Measurements from ENCODE around the gene ABCF3. TPM values are rescaled to one million over a fixed set of nuclear protein-coding genes. Genes with fewer than 3 reads are reported as not detected.

Gene ABCF3
- total RNA-seq, 4 donors from 2014 or later: 31.8 to 54.9 (median 39.5) TPM

DNA sequence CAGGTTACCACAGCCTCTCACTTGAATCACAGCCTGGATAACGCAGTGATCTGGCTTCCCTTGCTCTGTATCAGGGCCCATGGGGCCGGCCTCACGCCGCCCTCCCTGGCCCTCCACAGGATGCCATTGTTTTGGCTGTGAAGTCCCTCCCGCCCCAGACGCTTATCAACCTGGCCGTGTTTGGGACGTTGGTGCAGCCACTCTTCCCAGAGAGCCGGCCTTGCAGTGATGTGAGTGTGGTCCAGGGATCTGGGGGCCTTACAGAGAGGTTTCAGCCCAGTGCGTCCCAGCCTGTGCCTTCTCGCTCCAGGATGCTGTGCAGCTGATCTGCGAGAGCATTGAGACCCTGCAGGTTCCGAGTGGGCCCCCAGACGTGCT, 50.0 kb downstream of the ABCF3 start:
- H3K9me3 ChIP-seq: no peaks in the 10 kb centered on the region
- H3K27me3 ChIP-seq: peaks cover 94% of the 10 kb centered on the region
- H3K4me3 ChIP-seq: no peak overlapping the region
- H3K4me1 ChIP-seq: peaks cover 0 to under 1% (median 0%) of the 10 kb centered on the region in 3 donors
- TF ChIP-seq, protein P1, sequence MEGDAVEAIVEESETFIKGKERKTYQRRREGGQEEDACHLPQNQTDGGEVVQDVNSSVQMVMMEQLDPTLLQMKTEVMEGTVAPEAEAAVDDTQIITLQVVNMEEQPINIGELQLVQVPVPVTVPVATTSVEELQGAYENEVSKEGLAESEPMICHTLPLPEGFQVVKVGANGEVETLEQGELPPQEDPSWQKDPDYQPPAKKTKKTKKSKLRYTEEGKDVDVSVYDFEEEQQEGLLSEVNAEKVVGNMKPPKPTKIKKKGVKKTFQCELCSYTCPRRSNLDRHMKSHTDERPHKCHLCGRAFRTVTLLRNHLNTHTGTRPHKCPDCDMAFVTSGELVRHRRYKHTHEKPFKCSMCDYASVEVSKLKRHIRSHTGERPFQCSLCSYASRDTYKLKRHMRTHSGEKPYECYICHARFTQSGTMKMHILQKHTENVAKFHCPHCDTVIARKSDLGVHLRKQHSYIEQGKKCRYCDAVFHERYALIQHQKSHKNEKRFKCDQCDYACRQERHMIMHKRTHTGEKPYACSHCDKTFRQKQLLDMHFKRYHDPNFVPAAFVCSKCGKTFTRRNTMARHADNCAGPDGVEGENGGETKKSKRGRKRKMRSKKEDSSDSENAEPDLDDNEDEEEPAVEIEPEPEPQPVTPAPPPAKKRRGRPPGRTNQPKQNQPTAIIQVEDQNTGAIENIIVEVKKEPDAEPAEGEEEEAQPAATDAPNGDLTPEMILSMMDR (IDR thresholded peaks at IDR 0.05): no peak
- no peak for TF ChIP-seq POLR2AphosphoS5 (IDR thresholded peaks at IDR 0.05)
- no peak for TF ChIP-seq POLR2A (IDR thresholded peaks at IDR 0.05)
- TF ChIP-seq EP300 (IDR thresholded peaks at IDR 0.05): no peak
- no peaks in the 10 kb centered on the region for H3K36me3 ChIP-seq
- no peak overlapping the region for H3K27ac ChIP-seq
- 47 to 54% methylated on average over 4 to 7 of the region's 14 CpGs for WGBS, 2 donors (ENCODE audit: low coverage in 1 of 2)
- ATAC-seq: no peak

DNA sequence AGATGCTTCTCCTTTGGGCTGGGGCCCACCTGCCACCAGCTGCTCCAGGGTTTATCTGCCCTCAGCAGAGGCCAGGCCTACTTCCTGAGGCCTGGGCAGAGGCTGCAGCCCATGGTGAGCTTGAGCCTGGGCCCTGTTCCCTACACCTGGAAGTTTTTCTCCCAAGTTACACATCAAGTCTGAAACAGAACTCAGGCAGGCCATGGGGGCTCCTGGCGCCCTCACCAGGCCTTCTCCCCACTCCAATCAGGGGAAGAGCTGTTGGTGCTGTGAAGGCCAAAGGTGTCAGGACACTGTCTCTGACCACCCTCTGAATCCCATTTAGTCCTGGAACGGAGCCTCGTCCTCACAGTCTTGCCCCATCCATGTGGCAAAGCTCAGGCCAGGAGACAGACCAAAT, 50.6 kb downstream of the ABCF3 start:
- Histone ChIP-seq H3K27me3 (peaks cover 94% of the 10 kb centered on the region), H3K9me3 (no peaks in the 10 kb centered on the region), H3K27ac (no peak overlapping the region), H3K36me3 (peaks cover 0 to 2% of the 10 kb centered on the region in 2 donors), H3K4me3 (no peak overlapping the region), H3K4me1 (peaks cover 0 to 6% (median 4%) of the 10 kb centered on the region in 3 donors)
- no peak for ATAC-seq
- no peak for TF ChIP-seq EP300 (IDR thresholded peaks at IDR 0.05)
- TF ChIP-seq POLR2AphosphoS5 (IDR thresholded peaks at IDR 0.05): no peak
- 60% methylated on average over 1 of the region's 3 CpGs; no CpG with 5 or more reads in 1 of the 2 donors for WGBS, 2 donors (ENCODE audit: low coverage in 1 of 2)

DNA sequence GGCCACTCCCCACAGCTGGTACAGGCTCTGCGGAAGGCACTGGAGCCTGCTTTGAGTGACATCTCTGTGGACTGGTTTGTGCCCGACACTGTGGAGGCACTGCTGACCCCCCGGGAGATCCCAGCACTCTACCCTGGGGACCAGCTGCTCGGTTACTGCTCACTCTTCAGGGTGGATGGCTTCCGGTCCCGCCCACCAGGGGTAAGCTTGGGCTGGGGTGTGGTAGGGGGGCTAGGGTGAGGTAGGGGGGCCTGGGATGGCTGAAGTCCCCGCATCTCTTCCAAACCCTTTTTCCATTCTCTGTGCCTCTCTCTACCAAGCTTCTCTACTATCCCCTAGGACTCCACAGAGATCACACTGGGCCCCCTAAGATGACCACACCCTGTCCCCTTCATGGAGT, 51.2 kb downstream of the ABCF3 start:
- ATAC-seq: no peak
- Histone ChIP-seq H3K9me3 (no peaks in the 10 kb centered on the region), H3K36me3 (peaks cover 0 to 8% of the 10 kb centered on the region in 2 donors), H3K27ac (no peak overlapping the region), H3K4me1 (peaks cover 0 to 10% (median 6%) of the 10 kb centered on the region in 3 donors), H3K4me3 (no peak overlapping the region), H3K27me3 (peaks cover 89% of the 10 kb centered on the region)
- WGBS, 2 donors (ENCODE audit: low coverage in 1 of 2): 40 to 83% methylated on average over 1 of the region's 7 CpGs
- TF ChIP-seq EP300 (IDR thresholded peaks at IDR 0.05) (no peak), POLR2A (IDR thresholded peaks at IDR 0.05) (no peak), POLR2AphosphoS5 (IDR thresholded peaks at IDR 0.05) (no peak)
- TF ChIP-seq, protein P1 (IDR thresholded peaks at IDR 0.05): no peak

DNA sequence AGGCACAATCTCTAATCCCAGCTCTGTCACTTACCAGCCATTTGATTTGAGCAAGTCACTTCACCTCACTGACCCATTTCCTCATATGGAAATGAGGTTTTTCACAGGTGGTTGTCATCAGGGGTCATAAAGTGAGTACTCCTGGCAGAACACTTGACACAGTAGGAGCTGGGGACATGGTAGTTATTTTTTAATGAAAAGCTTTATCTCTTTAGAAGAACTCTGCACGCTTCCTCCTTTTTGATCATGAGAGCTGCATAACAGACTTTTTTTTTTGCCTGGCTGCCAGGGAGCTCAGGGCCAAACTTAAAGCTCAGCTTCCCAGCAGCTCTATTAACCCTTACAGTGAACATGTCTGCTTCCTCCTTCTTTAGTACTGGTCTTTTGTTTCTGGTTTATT, 51.8 kb downstream of the ABCF3 start:
- no peak for TF ChIP-seq POLR2A (IDR thresholded peaks at IDR 0.05)
- TF ChIP-seq, protein P1 (IDR thresholded peaks at IDR 0.05): no peak
- no peak for TF ChIP-seq EP300 (IDR thresholded peaks at IDR 0.05)
- TF ChIP-seq POLR2AphosphoS5 (IDR thresholded peaks at IDR 0.05): no peak
- ATAC-seq: no peak

DNA sequence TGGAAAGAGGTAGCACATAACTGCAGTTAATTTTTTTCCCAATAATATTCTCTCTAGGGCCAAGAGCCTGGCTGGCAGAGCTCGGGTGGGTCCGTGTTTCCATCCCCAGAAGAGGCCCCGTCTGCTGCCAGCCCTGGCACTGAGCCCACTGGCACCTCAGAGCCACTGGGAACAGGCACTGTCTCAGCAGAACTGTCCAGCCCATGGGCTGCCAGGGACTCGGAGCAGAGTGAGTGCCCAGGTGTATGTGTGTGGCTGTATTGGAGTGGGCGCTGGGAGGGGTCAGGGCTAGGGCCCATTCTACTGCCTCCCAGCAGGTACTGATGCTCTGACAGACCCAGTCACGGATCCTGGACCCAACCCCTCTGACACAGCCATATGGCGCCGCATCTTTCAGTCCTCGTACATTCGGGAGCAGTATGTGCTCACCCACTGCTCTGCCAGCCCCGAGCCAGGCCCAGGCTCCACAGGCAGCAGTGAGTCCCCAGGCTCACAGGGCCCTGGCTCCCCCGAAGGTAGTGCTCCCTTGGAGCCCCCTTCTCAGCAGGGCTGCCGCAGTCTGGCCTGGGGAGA, 52.3 kb downstream of the ABCF3 start:
- WGBS, 2 donors (ENCODE audit: low coverage in 1 of 2): 40 to 54% methylated on average over 2 of the region's 13 CpGs
- no peak for ATAC-seq

More for the DNA sequence above, 51.8 kb downstream of the ABCF3 start:
- Histone ChIP-seq H3K4me3 (no peak overlapping the region), H3K36me3 (peaks cover 0 to 14% of the 10 kb centered on the region in 2 donors), H3K9me3 (no peaks in the 10 kb centered on the region), H3K27me3 (peaks cover 83% of the 10 kb centered on the region), H3K27ac (no peak overlapping the region), H3K4me1 (peaks cover 0 to 10% (median 6%) of the 10 kb centered on the region in 3 donors)
- 0 to 50% methylated on average over 1 of the region's 1 CpG for WGBS, 2 donors (ENCODE audit: low coverage in 1 of 2)

More for the DNA sequence above, 52.3 kb downstream of the ABCF3 start:
- Histone ChIP-seq H3K9me3 (no peaks in the 10 kb centered on the region), H3K27ac (no peak overlapping the region), H3K27me3 (peaks cover 78% of the 10 kb centered on the region), H3K4me3 (no peak overlapping the region), H3K36me3 (peaks cover 0 to 19% of the 10 kb centered on the region in 2 donors), H3K4me1 (peaks cover 0 to 10% (median 6%) of the 10 kb centered on the region in 3 donors)
- TF ChIP-seq POLR2AphosphoS5 (IDR thresholded peaks at IDR 0.05) (no peak), EP300 (IDR thresholded peaks at IDR 0.05) (no peak), POLR2A (IDR thresholded peaks at IDR 0.05) (no peak)
- TF ChIP-seq, protein P1 (IDR thresholded peaks at IDR 0.05): no peak

Measured in gastroesophageal sphincter (tissue), 4 donors.